Endothelial cell of umbilical vein (primary cell): Measurements from ENCODE around the gene EHD1. TPM values are rescaled to one million over a fixed set of nuclear protein-coding genes. Genes with fewer than 3 reads are reported as not detected.

Experiments used
- BruUV-seq: library from RNA; stranded (reverse); fragments of 400-500 nt; replicated peaks from 2 replicates; lab custom pipeline; 2021; lab: Mats Ljungman, UMichigan
- CTCF ChIA-PET: fragments of 300-600, 350-600 bp; sonication (Branson Sonifier 250); formaldehyde crosslinking; loops from one replicate; lab custom pipeline; 2021; ENCODE audit warnings: antibody characterized with exemption, inconsistent platforms; lab: Charles Lee
- POLR2A ChIA-PET: fragments of 300-600, 350-600 bp; sonication (Branson Sonifier 250); formaldehyde crosslinking; loops from one replicate; lab custom pipeline; 2021; ENCODE audit warnings: antibody characterized with exemption, inconsistent platforms; lab: Charles Lee
- DNase-seq: peaks from one replicate; pipeline ENCODE4 v3.0.0-alpha.2; 2011; ENCODE audit warnings: low read depth, low spot score
- FAIRE-seq: peaks from 2 replicates; lab custom pipeline; 2011; peaks lifted over from hg19 to GRCh38; lab: Jason Lieb, UNC
- H2AFZ ChIP-seq: 2 replicates; pipeline ENCODE4 v1.6.0; 2012; ENCODE audit warnings: low read depth, low read length, control low read depth, inconsistent platforms
- H3K27ac ChIP-seq: 2 replicates; pipeline ENCODE4 v1.5.1; 2011; ENCODE audit warnings: low read depth, mild to moderate bottlenecking, control low read depth, low read length, moderate library complexity; ENCODE audit not compliant: insufficient read depth
- H3K27me3 ChIP-seq, 2 experiments: 2 replicates each; pipeline versions ENCODE4 v1.6.0 to v1.6.1; 2011; ENCODE audit warnings: low read length in 2 of 2, mixed read lengths in 1 of 2; ENCODE audit not compliant: control insufficient read depth in 2 of 2, insufficient read depth in 2 of 2
- H3K36me3 ChIP-seq, 2 experiments: 2 replicates in 1 of 2; 3 replicates in 1 of 2; pipeline ENCODE4 v1.5.1; 2011; ENCODE audit warnings: low read length in 2 of 2, mild to moderate bottlenecking in 1 of 2, moderate library complexity in 1 of 2; ENCODE audit not compliant: control insufficient read depth in 2 of 2, insufficient read depth in 2 of 2; ENCODE audit errors: extremely low read depth in 1 of 2
- H3K4me1 ChIP-seq: 3 replicates; pipeline ENCODE4 v1.5.1; 2011; ENCODE audit warnings: mild to moderate bottlenecking, low read length; ENCODE audit not compliant: control insufficient read depth, insufficient read depth; ENCODE audit errors: extremely low read depth
- H3K4me2 ChIP-seq: 2 replicates; pipeline ENCODE4 v1.6.1; 2011; ENCODE audit warnings: low read length, control low read depth, mixed read lengths; ENCODE audit not compliant: insufficient read depth
- H3K4me3 ChIP-seq, 3 experiments: fragments of 200-600 bp in 1 of 3; sonication (generic), shearing (Covaris generic) in 1 of 3; replicated peaks in 1 of 3; 2 replicates each; pipeline ENCODE4 v1.5.1; 2011 to 2016; ENCODE audit warnings: control low read depth in 3 of 3, low read length in 3 of 3, mild to moderate bottlenecking in 2 of 3, inconsistent platforms in 1 of 3, low read depth in 1 of 3, moderate library complexity in 1 of 3; ENCODE audit not compliant: insufficient read depth in 1 of 3
- H3K79me2 ChIP-seq: 2 replicates; pipeline ENCODE4 v1.6.0; 2012; ENCODE audit warnings: low read length, inconsistent platforms; ENCODE audit not compliant: control insufficient read depth, insufficient read depth
- H3K9ac ChIP-seq: replicated peaks from 2 replicates; pipeline ENCODE3; 2011; ENCODE audit warnings: low read length, control low read depth; ENCODE audit not compliant: insufficient read depth; ENCODE audit errors: extremely low read depth
- H3K9me1 ChIP-seq: replicated peaks from 3 replicates; pipeline ENCODE4 v1.6.0; 2011; ENCODE audit warnings: mild to moderate bottlenecking, low read length; ENCODE audit not compliant: control insufficient read depth, insufficient read depth; ENCODE audit errors: extremely low read depth
- H3K9me3 ChIP-seq: replicated peaks from 2 replicates; pipeline ENCODE4 v1.5.1; 2012; ENCODE audit warnings: low read length, inconsistent platforms; ENCODE audit not compliant: control insufficient read depth, insufficient read depth
- H4K20me1 ChIP-seq: replicated peaks from 2 replicates; pipeline ENCODE3; 2011; ENCODE audit warnings: mild to moderate bottlenecking, low read length; ENCODE audit not compliant: control insufficient read depth, insufficient read depth; ENCODE audit errors: extremely low read depth
- CTCF ChIP-seq, 2 donors: IDR thresholded peaks; 1 replicate in 1 of 2; 2 replicates in 1 of 2; pipeline ENCODE4 v1.5.1; 2011; ENCODE audit warnings: low read length in 2 of 2, mild to moderate bottlenecking in 2 of 2, moderate library complexity in 2 of 2, control low read depth in 1 of 2, inconsistent platforms in 1 of 2, low read depth in 1 of 2; ENCODE audit not compliant: insufficient read depth in 1 of 2; ENCODE audit errors: extremely low read depth in 1 of 2
- EZH2 ChIP-seq: IDR thresholded peaks from 2 replicates; pipeline ENCODE4 v1.6.1; 2012; ENCODE audit warnings: borderline replicate concordance, low read depth, mild to moderate bottlenecking, moderate library complexity, low read length, inconsistent platforms; ENCODE audit not compliant: severe bottlenecking
- FOS ChIP-seq: IDR thresholded peaks from 2 replicates; pipeline ENCODE4 v1.6.1; 2011; ENCODE audit warnings: mild to moderate bottlenecking, low read length, moderate library complexity, borderline replicate concordance; ENCODE audit not compliant: insufficient read depth
- GATA2 ChIP-seq: IDR thresholded peaks from 2 replicates; pipeline ENCODE4 v1.7.0; 2011; ENCODE audit warnings: low read depth, mild to moderate bottlenecking, moderate library complexity, mixed read lengths, low read length; ENCODE audit not compliant: insufficient read length, insufficient read depth
- JUN ChIP-seq: IDR thresholded peaks from 2 replicates; pipeline ENCODE4 v1.6.1; 2011; ENCODE audit warnings: borderline replicate concordance, low read depth; ENCODE audit not compliant: insufficient read length, insufficient read depth
- MAX ChIP-seq: IDR thresholded peaks from 2 replicates; pipeline ENCODE4 v1.6.1; 2011; ENCODE audit not compliant: insufficient read depth, insufficient read length
- POLR2A ChIP-seq: IDR thresholded peaks from 2 replicates; pipeline ENCODE4 v1.6.1; 2012; ENCODE audit warnings: low read depth, mild to moderate bottlenecking, control low read depth, low read length
- POLR2AphosphoS5 ChIP-seq: IDR thresholded peaks from 2 replicates; pipeline ENCODE4 v1.6.1; 2012; ENCODE audit warnings: low read depth, mild to moderate bottlenecking, control low read depth, low read length, moderate library complexity; ENCODE audit not compliant: insufficient read depth
- dilution Hi-C: fragments of 300-500 bp; cut with MboI; formaldehyde crosslinking; loops from one replicate; pipeline ENCODE4 v1.15.0; 2019; ENCODE audit warnings: low sequenced_read_pairs; ENCODE audit not compliant: extremely low pct_ligation_motif_present
- intact Hi-C: fragments of 100-400 bp; cut with micrococcal nuclease; formaldehyde crosslinking; loops from one replicate; pipeline ENCODE4 v1.10.0; 2022
- polyA plus RNA-seq, 4 experiments: library from polyadenylated mRNA; depleted of rRNA in 3 of 4; stranded (reverse) in 3 of 4; unstranded in 1 of 4; fragments of >200 nt; gene quantifications; 2 replicates each; pipeline versions ENCODE4 v1.2.1 to v1.2.3, GENCODE V29; 2011 to 2012; ENCODE audit warnings: missing spikeins in 1 of 4
- total RNA-seq: library from RNA; stranded (reverse); gene quantifications from 2 replicates; pipeline ENCODE4 v1.2.3, GENCODE V29; 2021

EHD1 gene
- total and polyA plus RNA-seq, 2 donors (not counting 3 experiments of a cell fraction or from before 2014, with no cell fraction given): 109 to 136 TPM

GRCh38 chr11:64839887-64840782, 38.3 kb downstream of the EHD1 start:
- Histone ChIP-seq H3K27me3 (no peaks in the 10 kb centered on the region), H3K4me3 (no peak overlapping the region), H3K4me1 (no peaks in the 10 kb centered on the region), H3K9me3 (no peaks in the 10 kb centered on the region), H4K20me1 (no peaks in the 10 kb centered on the region), H3K79me2 (no peaks in the 10 kb centered on the region), H3K27ac (no peak overlapping the region), H3K9me1 (no peaks in the 10 kb centered on the region), H3K4me2 (no peak overlapping the region), H3K9ac (no peak overlapping the region), H2AFZ (no peak overlapping the region), H3K36me3 (no peaks in the 10 kb centered on the region)
- BruUV-seq: no TSS peak
- FAIRE-seq: no peak
- dilution Hi-C loops: loop anchor here (10.0 kb wide), 1 partner anchor 55 kb away; no protein-coding TSS in a partner anchor
- ChIA-PET CTCF (interaction anchor here (0.9 to 2.2 kb wide), 3 partner anchors 8 to 54 kb away, joined by 3 to 6 read pairs (median 5); no protein-coding TSS in a partner anchor), POLR2A (no interaction called here)
- intact Hi-C loops: no loop called here
- DNase-seq: no peak
- no peak for TF ChIP-seq GATA2
- TF ChIP-seq CTCF (IDR thresholded peaks at IDR 0.05; ENCODE audit: extremely low read depth in 1 of 2, insufficient read depth in 1 of 2, low read depth in 1 of 2, low read length in 2 of 2): no peak
- TF ChIP-seq MAX: no peak
- no peak for TF ChIP-seq JUN
- TF ChIP-seq POLR2A: no peak
- no peak for TF ChIP-seq EZH2
- TF ChIP-seq FOS: no peak
- TF ChIP-seq POLR2AphosphoS5: no peak
